Measurements from ENCODE around the gene SCFD2.

Gene SCFD2

DNA sequence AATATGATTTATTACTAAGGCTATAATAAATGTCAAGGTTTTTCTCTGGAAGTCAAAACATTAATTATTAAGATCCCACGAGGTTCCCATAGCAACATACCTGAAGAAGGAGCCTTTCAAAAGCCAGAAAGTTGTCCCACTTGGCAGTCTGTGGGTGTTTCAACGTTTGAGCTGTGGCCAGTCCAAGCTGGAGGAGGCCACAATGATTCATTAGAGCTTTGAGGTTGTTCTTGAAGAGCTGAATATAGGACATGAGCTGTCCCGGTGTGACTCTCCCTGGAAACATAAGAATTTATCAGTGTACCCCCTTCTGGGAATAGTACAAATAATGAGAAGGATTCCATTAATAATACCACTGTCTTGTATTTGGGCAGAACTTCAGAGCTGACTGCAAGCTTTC is 92.1 kb downstream of the SCFD2 start:
- TF ChIP-seq TAF1 (IDR thresholded peaks at IDR 0.05; ENCODE audit: borderline replicate concordance, insufficient read depth, low read length), result no peak
- TF ChIP-seq POLR2AphosphoS5 (IDR thresholded peaks at IDR 0.05; ENCODE audit: low read depth, low read length), result no peak
- TF ChIP-seq, protein P1, sequence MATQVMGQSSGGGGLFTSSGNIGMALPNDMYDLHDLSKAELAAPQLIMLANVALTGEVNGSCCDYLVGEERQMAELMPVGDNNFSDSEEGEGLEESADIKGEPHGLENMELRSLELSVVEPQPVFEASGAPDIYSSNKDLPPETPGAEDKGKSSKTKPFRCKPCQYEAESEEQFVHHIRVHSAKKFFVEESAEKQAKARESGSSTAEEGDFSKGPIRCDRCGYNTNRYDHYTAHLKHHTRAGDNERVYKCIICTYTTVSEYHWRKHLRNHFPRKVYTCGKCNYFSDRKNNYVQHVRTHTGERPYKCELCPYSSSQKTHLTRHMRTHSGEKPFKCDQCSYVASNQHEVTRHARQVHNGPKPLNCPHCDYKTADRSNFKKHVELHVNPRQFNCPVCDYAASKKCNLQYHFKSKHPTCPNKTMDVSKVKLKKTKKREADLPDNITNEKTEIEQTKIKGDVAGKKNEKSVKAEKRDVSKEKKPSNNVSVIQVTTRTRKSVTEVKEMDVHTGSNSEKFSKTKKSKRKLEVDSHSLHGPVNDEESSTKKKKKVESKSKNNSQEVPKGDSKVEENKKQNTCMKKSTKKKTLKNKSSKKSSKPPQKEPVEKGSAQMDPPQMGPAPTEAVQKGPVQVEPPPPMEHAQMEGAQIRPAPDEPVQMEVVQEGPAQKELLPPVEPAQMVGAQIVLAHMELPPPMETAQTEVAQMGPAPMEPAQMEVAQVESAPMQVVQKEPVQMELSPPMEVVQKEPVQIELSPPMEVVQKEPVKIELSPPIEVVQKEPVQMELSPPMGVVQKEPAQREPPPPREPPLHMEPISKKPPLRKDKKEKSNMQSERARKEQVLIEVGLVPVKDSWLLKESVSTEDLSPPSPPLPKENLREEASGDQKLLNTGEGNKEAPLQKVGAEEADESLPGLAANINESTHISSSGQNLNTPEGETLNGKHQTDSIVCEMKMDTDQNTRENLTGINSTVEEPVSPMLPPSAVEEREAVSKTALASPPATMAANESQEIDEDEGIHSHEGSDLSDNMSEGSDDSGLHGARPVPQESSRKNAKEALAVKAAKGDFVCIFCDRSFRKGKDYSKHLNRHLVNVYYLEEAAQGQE (IDR thresholded peaks at IDR 0.05; ENCODE audit: insufficient read depth in 1 of 2, low read depth in 2 of 2, low read length in 2 of 2), result no peak
- TF ChIP-seq FOXP2 (optimal IDR thresholded peaks at IDR 0.05; ENCODE audit: borderline replicate concordance, extremely low read depth, extremely low read length, insufficient read depth), result no peak
- TF ChIP-seq SIN3A (IDR thresholded peaks at IDR 0.05; ENCODE audit: borderline replicate concordance, insufficient read depth, low read length), result no peak

DNA sequence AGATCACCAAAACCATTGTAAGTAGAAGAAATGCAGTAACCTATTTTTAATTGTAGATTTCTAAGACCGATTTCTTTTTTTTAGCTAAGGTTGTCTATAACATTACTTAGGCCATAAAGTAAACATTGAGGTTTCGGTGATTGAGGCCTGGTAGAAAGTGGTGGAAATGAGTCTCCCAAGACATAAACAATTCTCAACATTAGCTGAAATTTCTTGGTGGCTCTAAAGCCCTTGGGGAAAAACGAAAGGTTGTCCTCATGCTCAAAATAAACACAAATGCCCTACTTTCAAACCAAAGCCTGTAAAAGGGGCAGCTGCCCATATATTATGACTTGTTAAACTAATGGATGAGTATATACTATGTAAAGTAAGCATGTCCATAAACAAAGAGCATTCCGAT is 98.8 kb downstream of the SCFD2 start:
- no peak for TF ChIP-seq POLR2AphosphoS5 (IDR thresholded peaks at IDR 0.05; ENCODE audit: low read depth, low read length)
- TF ChIP-seq, protein P1 (IDR thresholded peaks at IDR 0.05; ENCODE audit: insufficient read depth in 1 of 2, low read depth in 2 of 2, low read length in 2 of 2), result no peak
- no peak for TF ChIP-seq SIN3A (IDR thresholded peaks at IDR 0.05; ENCODE audit: borderline replicate concordance, insufficient read depth, low read length)
- no peak for TF ChIP-seq FOXP2 (optimal IDR thresholded peaks at IDR 0.05; ENCODE audit: borderline replicate concordance, extremely low read depth, extremely low read length, insufficient read depth)
- TF ChIP-seq TAF1 (IDR thresholded peaks at IDR 0.05; ENCODE audit: borderline replicate concordance, insufficient read depth, low read length), result no peak

DNA sequence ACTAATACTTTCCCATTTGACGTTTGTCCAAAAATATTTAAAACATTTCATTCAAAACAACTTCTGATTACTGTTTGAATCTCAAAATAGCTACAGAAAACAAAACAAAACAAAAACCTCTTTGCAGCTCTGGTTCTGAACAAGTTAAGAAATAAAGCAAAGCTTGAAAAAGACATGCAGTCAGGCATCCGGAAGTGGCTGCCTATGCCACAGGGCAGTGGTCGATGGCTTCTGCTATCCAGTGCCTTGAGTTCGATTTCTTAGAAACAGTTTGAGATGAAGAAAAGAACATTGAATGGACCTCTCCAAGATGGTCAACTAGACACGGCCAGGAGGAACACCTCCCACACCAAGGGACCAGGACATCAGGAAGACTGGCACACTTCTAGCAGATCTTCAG is 125.3 kb downstream of the SCFD2 start:
- TF ChIP-seq, protein P1 (IDR thresholded peaks at IDR 0.05; ENCODE audit: insufficient read depth in 1 of 2, low read depth in 2 of 2, low read length in 2 of 2), result no peak
- TF ChIP-seq POLR2AphosphoS5 (IDR thresholded peaks at IDR 0.05; ENCODE audit: low read depth, low read length), result no peak
- TF ChIP-seq FOXP2 (optimal IDR thresholded peaks at IDR 0.05; ENCODE audit: borderline replicate concordance, extremely low read depth, extremely low read length, insufficient read depth), result no peak
- no peak for TF ChIP-seq SIN3A (IDR thresholded peaks at IDR 0.05; ENCODE audit: borderline replicate concordance, insufficient read depth, low read length)
- no peak for TF ChIP-seq TAF1 (IDR thresholded peaks at IDR 0.05; ENCODE audit: borderline replicate concordance, insufficient read depth, low read length)

DNA sequence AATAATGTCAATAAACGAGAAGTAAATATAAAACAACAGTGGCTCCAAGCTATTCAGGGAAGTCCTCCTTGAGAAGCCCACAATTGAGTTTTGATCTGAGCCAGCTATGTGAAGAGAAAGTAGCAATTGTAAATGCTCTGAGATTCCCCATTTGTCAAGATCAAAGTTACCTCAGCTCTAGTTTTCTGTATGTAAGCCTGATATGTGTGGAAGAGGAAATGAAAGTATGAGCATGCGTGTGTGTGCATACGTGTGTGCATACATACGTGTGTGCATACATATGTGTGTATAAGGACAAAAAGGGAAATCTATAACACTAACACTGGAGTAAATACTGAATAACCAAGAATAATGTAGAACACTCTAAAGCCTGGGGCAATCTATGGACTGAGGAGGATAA is 130.3 kb downstream of the SCFD2 start:
- TF ChIP-seq FOXP2 (optimal IDR thresholded peaks at IDR 0.05; ENCODE audit: borderline replicate concordance, extremely low read depth, extremely low read length, insufficient read depth) (no peak), SIN3A (IDR thresholded peaks at IDR 0.05; ENCODE audit: borderline replicate concordance, insufficient read depth, low read length) (no peak), POLR2AphosphoS5 (IDR thresholded peaks at IDR 0.05; ENCODE audit: low read depth, low read length) (no peak), TAF1 (IDR thresholded peaks at IDR 0.05; ENCODE audit: borderline replicate concordance, insufficient read depth, low read length) (no peak)
- TF ChIP-seq, protein P1 (IDR thresholded peaks at IDR 0.05; ENCODE audit: insufficient read depth in 1 of 2, low read depth in 2 of 2, low read length in 2 of 2), result no peak

DNA sequence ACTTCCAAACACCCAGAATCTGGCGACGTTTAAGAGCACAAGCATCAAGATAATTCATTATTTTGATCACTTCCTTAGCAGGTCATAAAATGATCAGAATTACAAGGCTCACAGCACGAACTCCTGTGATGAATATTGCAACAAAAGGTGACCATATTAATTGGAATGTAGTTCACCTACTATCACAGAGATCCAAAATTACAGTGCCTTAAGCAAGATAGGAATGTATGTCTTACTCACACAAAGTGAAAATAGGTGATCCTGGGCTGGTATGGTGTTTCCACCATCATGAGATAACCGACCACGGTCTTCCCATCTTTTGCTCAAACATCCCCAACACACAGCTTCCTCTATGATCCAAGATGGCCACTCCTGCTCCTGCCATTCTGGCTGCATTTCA is 131.2 kb downstream of the SCFD2 start:
- no peak for TF ChIP-seq TAF1 (IDR thresholded peaks at IDR 0.05; ENCODE audit: borderline replicate concordance, insufficient read depth, low read length)
- no peak for TF ChIP-seq FOXP2 (optimal IDR thresholded peaks at IDR 0.05; ENCODE audit: borderline replicate concordance, extremely low read depth, extremely low read length, insufficient read depth)
- TF ChIP-seq SIN3A (IDR thresholded peaks at IDR 0.05; ENCODE audit: borderline replicate concordance, insufficient read depth, low read length), result no peak
- TF ChIP-seq, protein P1 (IDR thresholded peaks at IDR 0.05; ENCODE audit: insufficient read depth in 1 of 2, low read depth in 2 of 2, low read length in 2 of 2), result no peak
- no peak for TF ChIP-seq POLR2AphosphoS5 (IDR thresholded peaks at IDR 0.05; ENCODE audit: low read depth, low read length)

Measured in PFSK-1 (cell line).